CD14-positive monocyte (primary cell): ENCODE measurements around the gene HERC4. TPM values are rescaled to one million over a fixed set of nuclear protein-coding genes. Genes with fewer than 3 reads are reported as not detected.

Experiments used
- DNase-seq, 3 donors: peaks; one replicate each; pipeline ENCODE4 v3.0.0-alpha.2; 2011 to 2022
- H2AFZ ChIP-seq: 2 replicates; pipeline ENCODE4 v1.6.0; 2012; ENCODE audit warnings: mild to moderate bottlenecking, low read depth, low read length, inconsistent platforms; ENCODE audit not compliant: insufficient read depth, poor library complexity, severe bottlenecking
- H3K27ac ChIP-seq, 2 donors: 1 replicate in 1 of 2; 2 replicates in 1 of 2; pipeline ENCODE4 v1.5.1; 2012 to 2013; ENCODE audit warnings: low read length in 2 of 2, control low read depth in 1 of 2, inconsistent platforms in 1 of 2, low read depth in 1 of 2, mild to moderate bottlenecking in 1 of 2
- H3K27me3 ChIP-seq, 2 donors: one replicate each; pipeline versions ENCODE4 v1.6.0 to v1.6.1; 2011 to 2013; ENCODE audit warnings: low read length in 2 of 2; ENCODE audit not compliant: control insufficient read depth in 2 of 2, insufficient read depth in 2 of 2
- H3K36me3 ChIP-seq, 2 donors: replicated peaks in 1 of 2; 1 replicate in 1 of 2; 2 replicates in 1 of 2; pipeline versions ENCODE4 v1.5.1 to v1.6.1; 2012 to 2013; ENCODE audit warnings: low read length in 2 of 2, control low read depth in 1 of 2, inconsistent platforms in 1 of 2, mild to moderate bottlenecking in 1 of 2; ENCODE audit not compliant: insufficient read depth in 2 of 2, control insufficient read depth in 1 of 2
- H3K4me1 ChIP-seq, 2 donors: 1 replicate in 1 of 2; 2 replicates in 1 of 2; pipeline versions ENCODE4 v1.5.1 to v1.6.1; 2012 to 2013; ENCODE audit warnings: low read length in 2 of 2, control low read depth in 1 of 2, inconsistent platforms in 1 of 2, mild to moderate bottlenecking in 1 of 2, moderate library complexity in 1 of 2; ENCODE audit not compliant: insufficient read depth in 2 of 2, control insufficient read depth in 1 of 2
- H3K4me2 ChIP-seq: replicated peaks from 2 replicates; pipeline ENCODE3; 2012; ENCODE audit warnings: low read length, moderate library complexity, mild to moderate bottlenecking; ENCODE audit not compliant: poor library complexity, severe bottlenecking; ENCODE audit errors: extremely low read depth
- H3K4me3 ChIP-seq, 3 experiments: fragments of 200-600 bp in 1 of 3; sonication (generic) in 1 of 3; replicated peaks in 1 of 3; 1 replicate in 2 of 3; 2 replicates in 1 of 3; pipeline ENCODE4 v1.5.1; 2011 to 2013; ENCODE audit warnings: low read length in 3 of 3, mild to moderate bottlenecking in 3 of 3, control low read depth in 2 of 3, low read depth in 2 of 3, inconsistent platforms in 1 of 3, moderate library complexity in 1 of 3
- H3K79me2 ChIP-seq: 2 replicates; pipeline ENCODE4 v1.6.0; 2012; ENCODE audit warnings: mild to moderate bottlenecking, control low read depth, inconsistent platforms, low read length, moderate library complexity; ENCODE audit not compliant: insufficient read depth
- H3K9ac ChIP-seq: 2 replicates; pipeline ENCODE4 v1.6.0; 2017; ENCODE audit warnings: low read length, mild to moderate bottlenecking; ENCODE audit not compliant: insufficient read depth, poor library complexity, severe bottlenecking
- H3K9me3 ChIP-seq, 2 donors: replicated peaks in 1 of 2; 1 replicate in 1 of 2; 2 replicates in 1 of 2; pipeline versions ENCODE4 v1.5.1 to v1.6.1; 2012 to 2013; ENCODE audit warnings: low read length in 2 of 2, control low read depth in 1 of 2; ENCODE audit not compliant: control insufficient read depth in 1 of 2, insufficient read depth in 1 of 2
- H4K20me1 ChIP-seq: 2 replicates; pipeline ENCODE4 v1.6.0; 2012; ENCODE audit warnings: mild to moderate bottlenecking, low read length, control low read depth, moderate library complexity; ENCODE audit not compliant: insufficient read depth
- H3K27ac Mint-ChIP-seq, 7 donors: one replicate each; pipeline ENCODE4 v1.8.0; 2020; ENCODE audit warnings: mild to moderate bottlenecking in 7 of 7, mixed read lengths in 7 of 7, moderate library complexity in 6 of 7, inconsistent platforms in 2 of 7
- H3K27me3 Mint-ChIP-seq, 3 donors: one replicate each; pipeline ENCODE4 v1.8.0; 2021 to 2022; ENCODE audit warnings: low read depth in 3 of 3, mild to moderate bottlenecking in 3 of 3, mixed read lengths in 3 of 3, moderate library complexity in 3 of 3, inconsistent platforms in 1 of 3
- H3K36me3 Mint-ChIP-seq, 2 donors: one replicate each; pipeline ENCODE4 v1.8.0; 2020; ENCODE audit warnings: mixed read lengths in 2 of 2, inconsistent platforms in 1 of 2, mild to moderate bottlenecking in 1 of 2
- H3K4me1 Mint-ChIP-seq: one replicate; pipeline ENCODE4 v1.8.0; 2020; ENCODE audit warnings: mild to moderate bottlenecking, mixed read lengths
- H3K4me3 Mint-ChIP-seq, 2 donors: one replicate each; pipeline ENCODE4 v1.8.0; 2020; ENCODE audit warnings: mild to moderate bottlenecking in 2 of 2, mixed read lengths in 2 of 2, moderate library complexity in 1 of 2
- H3K9me3 Mint-ChIP-seq, 7 donors: one replicate each; pipeline ENCODE4 v1.8.0; 2020 to 2022; ENCODE audit warnings: mixed read lengths in 7 of 7, mild to moderate bottlenecking in 6 of 7, moderate library complexity in 6 of 7, inconsistent platforms in 2 of 7
- WGBS: methylation state at CpG from one replicate; pipeline ENCODE4 v1.1.5; 2013; ENCODE audit warnings: missing lambda C conversion rate; ENCODE audit not compliant: insufficient coverage; 5-methylcytosine and 5-hydroxymethylcytosine counted together
- intact Hi-C, 2 donors: fragments of 100-400 bp; cut with micrococcal nuclease; formaldehyde crosslinking; loops; one replicate each; pipeline versions ENCODE4 v1.15.0 to v1.15.1; 2023
- polyA plus RNA-seq, 3 donors: library from polyadenylated mRNA; depleted of rRNA in 1 of 3; unstranded in 2 of 3; stranded (reverse) in 1 of 3; fragments of 300-500 nt in 2 of 3; fragments of >200 nt in 1 of 3; fragmentation: Illumina TruSeq in 2 of 3; gene quantifications; 1 replicate in 2 of 3; 2 replicates in 1 of 3; pipeline ENCODE4 v1.2.3, GENCODE V29; 2012 to 2021
- TF ChIP-seq, protein P1 (sequence below): fragments of 200-600 bp; IDR thresholded peaks from one replicate; pipeline ENCODE4 v1.8.0; 2022; ENCODE audit warnings: antibody characterized with exemption, mild to moderate bottlenecking

HERC4 gene
- polyA plus RNA-seq, 3 donors = 10.7 to 17.5 (median 14.3) TPM

DNA sequence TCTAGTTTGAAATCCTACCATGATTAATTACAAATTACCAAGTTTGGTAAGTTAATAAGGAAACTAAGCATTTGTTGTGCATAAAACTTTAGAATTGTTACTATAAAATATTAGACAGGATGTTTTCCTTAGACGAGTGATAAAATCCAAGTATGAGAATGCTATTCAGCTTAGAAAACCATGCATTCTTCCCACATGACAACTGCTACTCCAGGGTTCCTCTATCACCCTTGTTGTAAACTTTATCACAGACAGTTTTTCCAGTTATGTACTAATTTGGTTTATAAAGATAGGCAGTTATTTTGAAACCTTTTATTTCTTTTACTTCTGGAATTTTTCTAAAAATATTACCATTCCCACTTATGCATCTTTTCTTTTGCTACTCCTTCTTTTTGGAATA lies 138.7 kb downstream of the HERC4 start:
- no peak overlapping the region for H3K4me2 ChIP-seq
- no peaks in the 10 kb centered on the region for H3K9me3 ChIP-seq
- Mint-ChIP-seq H3K27ac (no peak overlapping the region), H3K9me3 (no peaks in the 10 kb centered on the region), H3K27me3 (no peaks in the 10 kb centered on the region), H3K36me3 (peaks cover 35 to 63% of the 10 kb centered on the region in 2 donors), H3K4me3 (no peak overlapping the region), H3K4me1 (peaks cover 14% of the 10 kb centered on the region)
- no peak for DNase-seq
- H3K36me3 ChIP-seq = peaks cover 37 to 74% of the 10 kb centered on the region in 2 donors
- H2AFZ ChIP-seq = no peak overlapping the region
- H3K79me2 ChIP-seq = no peaks in the 10 kb centered on the region
- no peak overlapping the region for H3K4me3 ChIP-seq
- H4K20me1 ChIP-seq = no peaks in the 10 kb centered on the region
- no CpG with 5 or more reads among the region's 1 CpG for WGBS
- H3K4me1 ChIP-seq = peaks cover 12 to 14% of the 10 kb centered on the region in 2 donors
- H3K9ac ChIP-seq = no peak overlapping the region
- TF ChIP-seq, protein P1, sequence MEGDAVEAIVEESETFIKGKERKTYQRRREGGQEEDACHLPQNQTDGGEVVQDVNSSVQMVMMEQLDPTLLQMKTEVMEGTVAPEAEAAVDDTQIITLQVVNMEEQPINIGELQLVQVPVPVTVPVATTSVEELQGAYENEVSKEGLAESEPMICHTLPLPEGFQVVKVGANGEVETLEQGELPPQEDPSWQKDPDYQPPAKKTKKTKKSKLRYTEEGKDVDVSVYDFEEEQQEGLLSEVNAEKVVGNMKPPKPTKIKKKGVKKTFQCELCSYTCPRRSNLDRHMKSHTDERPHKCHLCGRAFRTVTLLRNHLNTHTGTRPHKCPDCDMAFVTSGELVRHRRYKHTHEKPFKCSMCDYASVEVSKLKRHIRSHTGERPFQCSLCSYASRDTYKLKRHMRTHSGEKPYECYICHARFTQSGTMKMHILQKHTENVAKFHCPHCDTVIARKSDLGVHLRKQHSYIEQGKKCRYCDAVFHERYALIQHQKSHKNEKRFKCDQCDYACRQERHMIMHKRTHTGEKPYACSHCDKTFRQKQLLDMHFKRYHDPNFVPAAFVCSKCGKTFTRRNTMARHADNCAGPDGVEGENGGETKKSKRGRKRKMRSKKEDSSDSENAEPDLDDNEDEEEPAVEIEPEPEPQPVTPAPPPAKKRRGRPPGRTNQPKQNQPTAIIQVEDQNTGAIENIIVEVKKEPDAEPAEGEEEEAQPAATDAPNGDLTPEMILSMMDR = no peak
- intact Hi-C loops = no loop called here
- no peak overlapping the region for H3K27ac ChIP-seq
- no peaks in the 10 kb centered on the region for H3K27me3 ChIP-seq

DNA sequence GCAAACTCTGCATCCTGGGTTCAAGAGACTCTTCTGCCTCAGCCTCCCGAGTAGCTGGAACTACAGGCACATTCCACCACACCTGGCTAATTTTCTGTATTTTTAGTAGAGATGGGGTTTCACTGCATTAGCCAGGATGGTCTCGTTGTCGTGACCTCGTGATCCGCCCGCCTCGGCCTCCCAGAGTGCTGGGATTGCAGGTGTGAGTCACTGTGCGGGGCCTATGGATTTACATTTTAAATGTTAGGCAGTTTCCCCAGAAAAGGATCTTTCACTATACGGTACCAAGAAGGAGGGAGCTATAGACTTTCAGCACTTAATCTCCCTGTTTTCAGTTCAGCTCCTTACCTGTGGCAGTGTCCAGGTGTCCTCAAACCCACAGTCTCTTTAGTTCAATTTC lies 139.9 kb downstream of the HERC4 start:
- H3K27ac Mint-ChIP-seq = peak overlapping the region in 6 of 7 donors; percentile 2 to 83 (median 37)
- Histone ChIP-seq H3K9ac (no peak overlapping the region), H3K27me3 (no peaks in the 10 kb centered on the region), H3K4me3 (no peak overlapping the region), H4K20me1 (no peaks in the 10 kb centered on the region), H3K4me2 (no peak overlapping the region), H2AFZ (no peak overlapping the region), H3K27ac (peak overlapping the region in 1 of 2 donors; percentile 79), H3K9me3 (no peaks in the 10 kb centered on the region), H3K79me2 (no peaks in the 10 kb centered on the region), H3K36me3 (peaks cover 47 to 76% of the 10 kb centered on the region in 2 donors), H3K4me1 (peaks cover 12 to 14% of the 10 kb centered on the region in 2 donors)
- H3K9me3 Mint-ChIP-seq = no peaks in the 10 kb centered on the region
- no peak for DNase-seq
- WGBS = 98% methylated on average over 6 of the region's 9 CpGs
- TF ChIP-seq, protein P1 = no peak
- H3K36me3 Mint-ChIP-seq = peaks cover 36 to 68% of the 10 kb centered on the region in 2 donors
- no peak overlapping the region for H3K4me3 Mint-ChIP-seq
- intact Hi-C loops = no loop called here
- H3K27me3 Mint-ChIP-seq = no peaks in the 10 kb centered on the region
- H3K4me1 Mint-ChIP-seq = peaks cover 14% of the 10 kb centered on the region
